ENCODE results near the gene TMCC2. TPM values are rescaled to one million over a fixed set of nuclear protein-coding genes. Genes with fewer than 3 reads are reported as not detected.

The TMCC2 gene
- total and polyA plus RNA-seq, 2 donors (not counting 1 experiment from before 2014, with no cell fraction given): 2.0 to 4.0 TPM

DNA sequence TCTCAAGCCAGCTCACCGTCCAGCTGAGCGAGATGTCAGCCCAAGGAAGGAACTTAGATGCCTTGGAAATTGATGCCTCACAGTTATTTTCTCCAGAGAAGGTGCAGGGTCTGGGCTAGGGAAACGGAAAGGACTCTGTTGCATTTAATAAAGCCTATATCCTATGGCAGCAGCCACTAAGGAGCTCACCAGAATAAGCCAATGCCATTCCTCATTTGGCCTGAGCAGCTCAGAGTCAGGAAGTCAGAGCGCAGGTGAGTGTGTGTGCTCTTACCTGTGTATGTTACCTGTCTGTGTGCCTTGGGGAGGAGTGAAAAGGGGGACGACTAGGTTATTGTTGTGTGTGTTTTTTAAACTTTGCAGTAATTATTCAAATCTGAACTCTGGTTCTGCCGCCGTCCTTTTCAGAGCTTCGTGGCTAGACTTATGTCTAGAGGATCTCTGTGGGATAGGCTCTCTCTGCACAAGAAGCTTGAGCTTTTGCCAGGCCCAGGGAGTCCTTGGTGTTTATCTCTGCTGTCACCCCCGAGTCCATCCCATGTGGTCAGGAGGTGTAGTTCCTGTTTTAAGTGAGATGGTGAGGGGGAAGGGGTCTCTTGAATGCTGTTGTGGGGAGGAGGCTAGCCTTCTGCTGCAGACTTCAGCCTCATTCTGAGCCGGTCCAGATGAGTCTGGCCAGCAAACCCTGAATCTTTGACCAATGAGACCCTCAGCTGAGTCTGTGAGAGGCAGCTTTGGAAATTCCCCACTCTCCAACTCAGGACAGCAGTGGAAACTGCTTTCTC, 2.4 kb downstream of the TMCC2 start:
- H3K4me3 ChIP-seq (ENCODE audit: control extremely low read depth in 1 of 5, extremely low read depth in 1 of 5, insufficient read depth in 1 of 5, low read depth in 2 of 5, low read length in 4 of 5): peak overlapping the region in 2 of 5 experiments; percentile 8 to 18

More for the DNA sequence above, 2.4 kb downstream of the TMCC2 start:
- peak overlapping the region; percentile 59 for H3K27ac Mint-ChIP-seq
- CTCF ChIA-PET: interaction anchor here (0.8 to 4.5 kb wide), 18 partner anchors 11 to 292 kb away, joined by 3 to 135 read pairs (median 4); partner anchors contain the start of genes NUAK2 and RBBP5
- peaks cover 35% of the 10 kb centered on the region for H3K4me1 Mint-ChIP-seq
- peaks cover 17% of the 10 kb centered on the region for H3K27me3 Mint-ChIP-seq
- peak overlapping the region; percentile 97 for H3K4me3 Mint-ChIP-seq
- H3K9ac ChIP-seq (ENCODE audit: low read length): peak overlapping the region; percentile 20
- intact Hi-C loops (cut with micrococcal nuclease): loop anchor here (1.0 to 5.0 kb wide), 2 partner anchors 26 to 92 kb away; partner anchors contain the start of gene NUAK2
- ATAC-seq (ENCODE audit: low read depth) (no peak), DNase-seq (no peak)
- 34% methylated on average over 9 of the region's 10 CpGs for WGBS (ENCODE audit: insufficient coverage)
- H4K20me1 ChIP-seq (ENCODE audit: control insufficient read depth, insufficient read depth, low read length, poor library complexity, severe bottlenecking): no peaks in the 10 kb centered on the region
- H3K9me3 ChIP-seq (ENCODE audit: control extremely low read depth in 1 of 3, control insufficient read depth in 2 of 3, insufficient read depth in 1 of 3, low read length in 2 of 3): no peaks in the 10 kb centered on the region
- no peak overlapping the region for H3K27ac ChIP-seq (ENCODE audit: low read length in 2 of 2)
- TF ChIP-seq EZH2 (IDR thresholded peaks at IDR 0.05; ENCODE audit: borderline replicate concordance, insufficient read depth, low read depth, low read length, poor library complexity, severe bottlenecking): no peak
- TF ChIP-seq, protein P1, sequence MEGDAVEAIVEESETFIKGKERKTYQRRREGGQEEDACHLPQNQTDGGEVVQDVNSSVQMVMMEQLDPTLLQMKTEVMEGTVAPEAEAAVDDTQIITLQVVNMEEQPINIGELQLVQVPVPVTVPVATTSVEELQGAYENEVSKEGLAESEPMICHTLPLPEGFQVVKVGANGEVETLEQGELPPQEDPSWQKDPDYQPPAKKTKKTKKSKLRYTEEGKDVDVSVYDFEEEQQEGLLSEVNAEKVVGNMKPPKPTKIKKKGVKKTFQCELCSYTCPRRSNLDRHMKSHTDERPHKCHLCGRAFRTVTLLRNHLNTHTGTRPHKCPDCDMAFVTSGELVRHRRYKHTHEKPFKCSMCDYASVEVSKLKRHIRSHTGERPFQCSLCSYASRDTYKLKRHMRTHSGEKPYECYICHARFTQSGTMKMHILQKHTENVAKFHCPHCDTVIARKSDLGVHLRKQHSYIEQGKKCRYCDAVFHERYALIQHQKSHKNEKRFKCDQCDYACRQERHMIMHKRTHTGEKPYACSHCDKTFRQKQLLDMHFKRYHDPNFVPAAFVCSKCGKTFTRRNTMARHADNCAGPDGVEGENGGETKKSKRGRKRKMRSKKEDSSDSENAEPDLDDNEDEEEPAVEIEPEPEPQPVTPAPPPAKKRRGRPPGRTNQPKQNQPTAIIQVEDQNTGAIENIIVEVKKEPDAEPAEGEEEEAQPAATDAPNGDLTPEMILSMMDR (IDR thresholded peaks at IDR 0.05): no peak
- POLR2A ChIA-PET: interaction anchor here (0.6 to 1.2 kb wide), 4 partner anchors 19 to 107 kb away, joined by 3 to 7 read pairs (median 4); partner anchors contain the start of gene DSTYK
- no peaks in the 10 kb centered on the region for H3K9me3 Mint-ChIP-seq (ENCODE audit: insufficient read depth)
- H3K36me3 ChIP-seq (replicated peaks in 1 of 2; ENCODE audit: control extremely low read depth in 1 of 2, control insufficient read depth in 1 of 2, extremely low read depth in 1 of 2, insufficient read depth in 2 of 2, low read length in 1 of 2): no peaks in the 10 kb centered on the region
- peaks cover 17 to 33% of the 10 kb centered on the region in 2 donors for H3K4me1 ChIP-seq (ENCODE audit: control insufficient read depth in 2 of 2, insufficient read depth in 2 of 2, low read length in 2 of 2)
- peak overlapping the region; percentile 33 for H2AFZ ChIP-seq (ENCODE audit: insufficient read depth, low read depth, low read length, poor library complexity, severe bottlenecking)
- H3K27me3 ChIP-seq (replicated peaks in 1 of 4; ENCODE audit: control extremely low read depth in 1 of 4, control insufficient read depth in 3 of 4, insufficient read depth in 4 of 4, low read length in 3 of 4): peaks cover 0 to 14% (median 2%) of the 10 kb centered on the region in 4 experiments
- H3K79me2 ChIP-seq (ENCODE audit: control insufficient read depth, insufficient read depth, low read length): no peaks in the 10 kb centered on the region
- H3K4me2 ChIP-seq (replicated peaks; ENCODE audit: low read depth, low read length, poor library complexity, severe bottlenecking): peak overlapping the region; percentile 54
